Measurements from ENCODE around the gene FCHSD2. TPM values are rescaled to one million over a fixed set of nuclear protein-coding genes. Genes with fewer than 3 reads are reported as not detected.

FCHSD2 gene
- total and polyA plus RNA-seq, 9 of the 15 experiments (the other 6 are each of a cell fraction or from before 2014, with no cell fraction given), result 1.8 to 14.7 (median 6.4) TPM

- TF ChIP-seq E2F1 (CRISPR knock-in tag; IDR thresholded peaks at IDR 0.05) (peak; percentile 25; the same call in 1 of the 2 replicates), EP400 (IDR thresholded peaks at IDR 0.05) (peak; percentile 93), PREB (CRISPR knock-in tag; IDR thresholded peaks at IDR 0.05) (peak; percentile 51; the same call in 1 of the 2 replicates), BCOR (IDR thresholded peaks at IDR 0.05) (no peak), FOXP4 (CRISPR knock-in tag; IDR thresholded peaks at IDR 0.05; ENCODE audit: borderline replicate concordance) (0 out of 2 replicates have a peak, but pooled peaks have one; percentile 39), KLF16 (IDR thresholded peaks at IDR 0.05) (peak; percentile 14), ZFP1 (CRISPR knock-in tag; IDR thresholded peaks at IDR 0.05) (no peak), KLF6 (CRISPR knock-in tag; IDR thresholded peaks at IDR 0.05; ENCODE audit: borderline replicate concordance) (no peak), COPS2 (conservative IDR thresholded peaks at IDR 0.05) (no peak), DLX4 (CRISPR knock-in tag; IDR thresholded peaks at IDR 0.05) (no peak), MITF (IDR thresholded peaks at IDR 0.05) (peak; percentile 42; the same call in 1 of the 2 replicates), ZBTB11 (CRISPR knock-in tag; IDR thresholded peaks at IDR 0.05) (peak in 1 of 3 experiments; percentile 82; a peak in 2 of 6 replicates), ZBTB43 (CRISPR knock-in tag; IDR thresholded peaks at IDR 0.05) (peak; percentile 54; the same call in 1 of the 2 replicates), TFAM (CRISPR knock-in tag; conservative IDR thresholded peaks at IDR 0.05) (no peak)
Observed at GRCh38 chr11:72793425-72794367, 348.4 kb downstream of the FCHSD2 start, which contains the start of gene STARD10 (continued).

Data from K562 (cell line).